ENCODE results near the gene STARD4.

STARD4 gene, protein sequence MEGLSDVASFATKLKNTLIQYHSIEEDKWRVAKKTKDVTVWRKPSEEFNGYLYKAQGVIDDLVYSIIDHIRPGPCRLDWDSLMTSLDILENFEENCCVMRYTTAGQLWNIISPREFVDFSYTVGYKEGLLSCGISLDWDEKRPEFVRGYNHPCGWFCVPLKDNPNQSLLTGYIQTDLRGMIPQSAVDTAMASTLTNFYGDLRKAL

DNA sequence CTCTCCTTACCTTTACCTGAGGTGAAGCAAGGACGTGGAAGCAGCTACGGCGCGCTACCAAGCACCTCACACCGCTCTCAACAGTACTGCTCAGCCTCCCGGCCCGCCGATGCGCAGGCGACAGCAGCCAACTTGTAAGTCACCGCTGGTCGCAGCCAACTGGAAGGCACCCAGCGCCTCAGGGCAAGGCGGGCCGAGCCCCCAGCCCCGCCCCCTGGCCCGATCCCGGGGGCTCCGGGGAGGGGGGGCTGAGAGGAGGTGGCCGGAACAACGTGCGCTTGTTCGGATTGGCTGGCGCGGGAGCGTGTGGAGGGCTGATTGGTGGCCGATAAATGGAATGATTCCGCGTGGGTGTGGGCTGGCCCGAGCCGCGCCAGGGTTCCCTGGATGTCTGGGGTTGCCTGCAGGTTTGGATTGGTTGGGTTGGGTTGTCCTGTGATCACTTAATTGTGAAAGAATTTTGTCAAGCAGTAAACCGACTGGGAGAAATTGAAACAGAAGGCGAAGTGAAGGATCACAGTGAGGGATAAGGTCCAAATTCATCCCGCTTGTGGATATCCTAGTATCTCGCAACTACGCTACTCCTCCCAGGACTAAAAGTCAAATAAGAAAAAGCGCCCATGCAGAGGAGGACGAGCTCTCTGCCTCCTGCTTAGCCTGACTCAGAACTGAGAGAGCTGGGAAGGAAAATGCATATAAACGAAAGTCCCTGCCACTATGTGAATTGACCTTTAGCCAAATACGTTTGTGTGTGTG lies at the start of gene STARD4:
Gene STARD4 (minus strand): TSS at position 161 of the 756 bp plus-strand sequence. CDS start 5,102 bp downstream, outside the sequence.
- peak; percentile 95 for DNase-seq

DNA sequence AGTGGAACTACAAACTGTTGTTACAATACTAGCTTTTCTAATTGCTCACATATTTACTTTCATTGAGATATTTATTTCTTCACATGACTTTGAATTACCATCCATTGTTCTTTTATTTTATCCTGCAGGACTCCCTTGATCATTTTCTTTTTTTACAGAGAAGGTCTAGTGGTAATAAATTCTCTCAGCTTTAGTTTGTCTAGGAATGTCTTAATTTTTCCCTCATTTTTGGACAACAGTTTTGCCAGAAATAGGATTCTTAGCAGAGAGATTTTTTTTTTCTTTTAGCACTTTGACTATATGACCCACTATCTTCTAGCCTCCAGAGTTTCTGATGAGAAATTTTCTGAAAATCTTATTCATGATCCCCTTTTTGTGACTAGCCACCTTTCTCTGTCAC lies 47.3 kb upstream of the STARD4 start:
- no peak for DNase-seq

DNA sequence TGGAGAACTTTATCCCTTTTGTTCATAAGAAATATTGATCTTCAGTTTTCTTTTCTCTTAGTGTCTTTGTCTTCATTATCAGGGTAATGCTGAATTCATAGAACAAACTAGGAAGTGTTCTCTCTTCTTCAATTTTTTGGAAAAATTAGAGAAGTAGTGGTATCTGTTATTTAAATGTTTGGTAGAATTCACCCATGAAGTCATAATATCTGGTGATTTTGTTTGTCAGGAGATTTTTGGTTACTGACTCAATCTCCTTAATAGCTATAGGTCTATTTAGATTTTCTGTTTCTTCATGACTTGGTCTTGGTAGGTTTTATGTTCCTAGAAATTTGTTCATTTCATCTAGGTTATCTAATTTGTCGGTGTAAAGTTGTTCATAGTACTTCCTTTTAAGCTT lies 45.4 kb upstream of the STARD4 start:
- DNase-seq, result no peak

DNA sequence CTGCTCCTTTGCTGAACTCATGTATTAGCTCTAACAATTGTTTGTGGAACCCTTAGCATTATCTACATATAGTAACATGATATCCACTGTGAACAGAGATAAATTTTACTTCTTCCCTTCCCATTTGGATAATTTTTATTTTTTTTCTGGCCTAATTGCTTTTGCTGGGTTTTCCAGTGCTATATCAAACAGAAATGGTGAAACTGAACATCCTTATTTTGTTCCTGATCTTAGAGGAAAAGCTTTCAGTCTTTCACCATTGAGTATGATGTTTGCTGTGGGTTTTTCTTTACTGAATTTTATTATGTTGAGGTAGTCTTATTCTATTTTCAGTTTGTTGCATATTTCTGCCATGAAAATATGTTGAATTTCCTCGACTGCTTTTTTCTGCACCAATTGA lies 44.8 kb upstream of the STARD4 start:
- DNase-seq, result no peak

DNA sequence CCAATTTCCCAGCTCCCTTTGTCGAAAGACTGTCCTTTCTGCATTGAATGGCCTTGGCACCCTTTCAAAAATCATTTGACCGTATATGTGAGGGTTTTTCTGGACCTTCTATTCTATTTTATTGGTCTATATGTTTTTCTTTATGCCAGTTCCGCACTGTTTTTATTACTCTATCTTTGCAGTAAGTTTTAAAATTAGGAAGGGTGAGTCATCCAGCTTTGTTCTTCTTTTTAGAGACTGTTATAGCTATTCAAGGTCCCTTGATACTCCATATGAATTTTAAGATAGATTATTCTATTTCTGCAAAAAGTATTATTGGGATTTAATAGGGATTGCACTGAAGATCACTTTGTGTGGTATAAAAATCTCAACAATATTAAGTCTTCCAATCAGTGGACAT lies 44.2 kb upstream of the STARD4 start:
- DNase-seq, result no peak

DNA sequence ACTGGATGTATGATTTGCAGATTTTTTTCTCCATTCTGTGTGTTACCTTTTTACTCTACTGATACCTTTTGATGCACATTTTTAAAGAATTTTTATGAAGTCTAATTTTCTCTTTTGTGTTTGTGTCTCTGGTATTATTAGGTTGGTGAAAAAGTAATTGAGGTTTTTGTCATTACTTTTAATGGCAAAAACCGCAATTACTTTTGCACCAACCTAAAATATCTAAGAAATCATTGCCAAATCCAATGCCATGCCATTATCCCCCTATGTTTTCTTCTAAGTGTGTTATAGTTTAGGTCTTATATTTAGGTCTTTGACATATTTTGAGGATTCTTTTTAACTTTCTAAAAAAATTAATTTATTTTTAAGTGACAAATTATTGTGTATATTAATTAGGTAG lies 43.4 kb upstream of the STARD4 start:
- DNase-seq, result no peak

DNA sequence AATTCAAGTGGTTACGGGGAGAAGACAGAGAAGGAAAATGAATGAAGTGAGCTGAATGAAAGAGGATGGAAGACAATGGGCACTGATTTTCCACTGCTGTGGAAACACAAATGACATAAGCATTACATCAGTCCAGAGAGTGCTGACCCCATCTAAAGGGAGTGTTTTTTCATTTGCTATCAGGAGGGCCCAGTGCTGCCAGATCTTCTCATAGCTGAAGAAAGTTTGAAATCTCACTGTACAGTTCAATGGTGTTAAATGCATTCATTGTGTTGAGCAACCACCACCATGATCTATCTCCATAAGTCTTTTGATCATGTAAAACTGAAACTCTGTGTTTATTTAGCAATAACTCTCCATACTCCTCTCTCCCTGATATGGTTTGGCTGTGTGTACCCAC lies 41.5 kb upstream of the STARD4 start:
- DNase-seq, result no peak

DNA sequence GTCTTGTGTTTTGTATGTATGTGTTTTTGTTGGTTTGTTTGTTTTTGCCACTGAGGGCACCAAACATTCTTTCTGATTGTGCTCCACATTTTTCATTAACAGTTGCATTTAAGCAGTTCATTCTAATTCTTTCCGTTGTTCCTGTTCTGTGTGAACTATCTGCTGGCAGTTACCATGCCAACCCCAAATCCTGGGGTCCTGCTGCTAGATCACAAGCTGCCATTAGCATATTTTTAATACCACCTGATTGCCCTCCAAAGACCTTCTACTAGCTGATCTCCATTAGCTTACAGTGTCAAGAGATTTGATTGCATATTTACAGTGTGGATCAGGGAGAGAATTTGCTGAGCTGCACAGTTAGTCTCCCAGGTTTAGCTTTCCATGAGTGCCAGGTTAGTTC lies 40.6 kb upstream of the STARD4 start:
- no peak for DNase-seq

DNA sequence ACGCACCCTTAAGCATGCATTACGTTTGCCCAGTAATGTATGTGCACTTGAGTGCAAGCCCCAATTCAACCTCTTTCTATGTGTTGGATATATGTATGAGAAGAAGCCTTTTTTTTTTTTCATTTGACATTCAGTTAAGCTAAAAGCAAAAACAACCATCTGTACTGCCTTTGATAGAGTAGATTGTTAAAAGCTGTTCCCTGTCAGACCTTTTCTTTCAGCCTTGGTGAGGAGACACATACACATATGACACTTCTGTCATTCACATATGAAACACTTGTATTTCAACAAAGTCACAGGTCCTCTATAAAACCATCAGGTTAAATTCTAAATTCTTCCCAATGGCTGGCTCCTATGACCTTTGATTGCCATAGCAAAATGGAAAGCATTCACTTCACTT lies 40.2 kb upstream of the STARD4 start:
- DNase-seq, result no peak

DNA sequence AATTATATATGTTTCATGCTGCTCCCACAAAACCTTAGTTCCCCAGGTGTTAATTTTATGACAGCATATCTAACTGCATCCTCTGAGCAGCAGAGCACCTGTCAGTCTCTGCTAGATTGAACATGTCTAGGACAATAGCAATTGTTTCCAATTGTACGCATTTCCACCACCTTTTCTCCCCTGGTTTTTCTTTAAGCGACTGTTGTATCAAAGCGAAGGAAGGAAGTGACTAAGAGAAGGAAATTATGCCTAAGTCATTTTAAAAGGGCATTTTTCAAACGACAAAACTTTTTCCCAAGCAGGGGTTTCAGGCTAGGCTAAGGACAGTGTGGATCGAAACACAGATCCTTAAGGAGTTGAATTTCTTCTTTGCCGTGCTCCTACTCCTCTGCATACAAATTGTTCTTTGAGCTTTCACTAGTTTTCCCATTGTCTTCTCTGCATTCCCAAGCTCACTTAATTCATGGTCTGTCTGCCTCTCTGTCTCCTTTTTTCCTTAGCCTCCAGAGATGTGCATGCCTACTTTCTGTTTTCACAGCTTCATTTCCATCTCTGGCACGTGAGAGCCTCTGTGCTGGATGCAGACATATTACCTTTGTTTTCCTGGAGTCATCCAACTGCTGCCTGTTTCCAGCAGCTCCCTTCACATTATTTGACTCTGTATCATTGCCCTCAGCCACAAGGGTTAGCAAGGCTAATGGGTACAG lies 39.4 kb upstream of the STARD4 start:
- DNase-seq, result no peak

DNA sequence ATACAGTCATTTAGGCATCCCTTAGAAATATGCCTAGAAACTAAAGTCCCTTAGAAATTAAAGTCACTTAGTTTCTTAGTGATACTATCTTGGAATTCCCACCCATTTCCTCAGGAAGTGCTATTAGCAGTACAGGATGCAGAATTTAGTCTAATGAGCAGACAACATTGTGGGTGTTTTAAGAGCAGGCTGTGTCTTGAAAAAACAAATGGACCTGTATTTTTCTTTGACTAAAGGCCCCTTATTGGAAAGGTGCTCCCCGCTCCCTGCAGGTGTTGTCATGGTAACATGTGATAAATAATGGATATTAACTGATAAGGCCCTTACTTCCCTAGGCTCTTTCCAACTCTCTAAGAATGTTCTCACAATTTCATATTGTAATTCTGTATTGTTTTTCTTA lies 38.8 kb upstream of the STARD4 start:
- DNase-seq, result no peak

DNA sequence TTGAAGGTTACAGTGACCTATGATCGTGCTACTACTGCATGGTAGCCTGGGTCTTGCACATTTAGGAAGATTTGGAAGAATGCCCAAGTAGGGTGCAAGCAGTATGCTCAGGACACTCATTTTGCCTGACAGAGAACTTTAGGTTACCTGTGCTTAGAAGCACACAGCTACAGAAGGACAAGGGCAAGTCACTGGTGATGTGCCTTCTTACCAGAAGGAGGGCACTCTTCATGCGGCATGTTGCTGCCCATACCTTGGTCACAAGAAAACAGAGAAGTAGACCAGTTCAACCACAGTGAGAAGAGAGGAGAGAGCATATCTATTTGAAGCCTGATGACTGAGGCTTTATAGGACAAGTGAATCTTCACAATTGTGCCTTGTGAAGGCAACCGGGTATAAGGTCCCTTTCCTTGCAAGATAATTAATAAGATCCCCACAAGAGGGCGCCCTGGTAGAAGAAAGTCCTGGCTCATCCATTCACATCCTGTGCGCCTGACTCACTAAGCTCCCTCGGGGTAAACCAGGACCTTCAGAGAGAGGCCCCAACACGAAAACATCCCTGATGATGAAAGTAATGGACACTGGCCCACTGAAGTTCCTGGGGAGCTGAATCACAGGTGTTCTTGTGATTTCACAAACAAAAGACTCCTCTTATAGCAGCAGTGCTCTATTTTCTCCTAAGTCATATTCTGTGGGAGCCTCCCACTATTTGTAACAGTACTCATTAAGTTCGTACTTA lies 38.1 kb upstream of the STARD4 start:
- peak; percentile 75 for DNase-seq

DNA sequence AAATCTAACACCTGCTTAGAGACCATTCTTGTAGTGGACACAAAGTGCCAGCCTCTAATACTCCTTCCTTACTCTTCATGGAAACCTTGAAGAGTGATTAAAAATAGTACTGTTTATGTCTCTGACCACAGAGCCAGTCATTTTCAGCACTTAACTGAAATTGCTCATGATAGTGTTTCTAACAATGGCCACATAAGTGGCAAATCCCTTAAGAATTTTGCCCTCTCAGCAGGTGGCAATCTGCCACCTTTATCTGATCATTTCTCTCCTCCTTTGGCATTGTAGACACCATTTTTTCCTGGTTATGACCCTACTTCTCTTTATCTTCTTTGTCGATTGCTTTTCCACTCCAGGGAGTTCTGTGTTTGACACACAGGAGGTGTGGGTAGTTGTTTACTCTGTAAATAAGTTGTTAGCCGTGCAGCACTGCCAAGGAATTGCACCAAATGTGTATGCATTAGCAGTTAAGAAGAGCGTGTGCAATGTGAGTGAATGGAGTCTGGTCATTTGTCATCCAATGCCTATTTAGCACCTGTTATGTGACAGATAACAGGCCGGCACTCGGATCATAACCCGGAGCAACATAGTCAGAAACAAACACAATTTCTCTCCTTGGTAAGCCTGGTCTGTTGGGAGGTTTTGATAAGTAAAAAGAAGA lies 36.8 kb upstream of the STARD4 start:
- no peak for DNase-seq

DNA sequence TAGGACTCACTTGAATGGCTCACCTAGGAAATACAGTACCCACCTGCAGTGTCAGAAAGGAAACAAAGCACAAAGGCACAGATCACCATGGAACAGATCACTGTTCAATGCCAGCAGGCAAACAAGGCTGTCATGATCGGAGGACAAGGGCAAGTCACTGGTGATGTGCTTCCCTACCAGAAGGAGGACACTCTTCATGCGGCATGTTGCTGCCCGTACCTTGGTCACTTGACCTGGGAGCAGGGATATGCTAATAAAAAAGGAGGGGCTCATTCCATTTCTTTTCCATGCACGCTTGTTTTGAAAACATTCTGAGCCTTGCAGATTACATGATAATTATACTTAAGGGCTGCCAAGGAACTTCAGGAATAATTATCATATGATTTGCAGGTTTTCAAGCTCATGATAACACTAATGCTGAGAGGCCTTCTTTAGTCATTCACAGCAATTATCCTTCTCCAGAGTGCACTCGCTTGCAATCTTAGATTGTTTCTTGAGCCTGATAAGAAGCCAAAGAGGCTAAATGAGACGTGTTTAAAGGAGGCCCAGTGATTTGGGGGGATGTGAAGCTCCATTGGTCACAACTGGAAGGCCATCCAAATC lies 36.1 kb upstream of the STARD4 start:
- DNase-seq, result no peak

DNA sequence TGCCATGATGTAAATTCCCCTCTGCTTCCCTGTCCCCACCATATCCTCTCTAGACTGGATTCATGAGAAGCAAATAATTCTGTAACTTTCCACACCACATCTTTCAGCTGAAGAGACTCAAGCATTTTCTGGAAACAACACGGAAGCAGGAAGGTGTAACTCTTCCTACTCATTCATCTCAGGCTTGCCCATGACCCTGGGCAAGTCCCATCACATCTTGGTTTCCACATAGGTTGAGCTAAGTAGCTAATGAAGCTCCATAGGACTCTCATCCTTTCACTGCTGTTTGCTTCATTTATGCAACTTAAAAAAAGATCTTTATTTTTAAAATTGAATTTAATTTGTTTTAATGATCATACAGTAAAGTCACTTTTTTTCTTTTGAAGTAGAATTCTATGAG lies 32.7 kb upstream of the STARD4 start:
- DNase-seq, result no peak

DNA sequence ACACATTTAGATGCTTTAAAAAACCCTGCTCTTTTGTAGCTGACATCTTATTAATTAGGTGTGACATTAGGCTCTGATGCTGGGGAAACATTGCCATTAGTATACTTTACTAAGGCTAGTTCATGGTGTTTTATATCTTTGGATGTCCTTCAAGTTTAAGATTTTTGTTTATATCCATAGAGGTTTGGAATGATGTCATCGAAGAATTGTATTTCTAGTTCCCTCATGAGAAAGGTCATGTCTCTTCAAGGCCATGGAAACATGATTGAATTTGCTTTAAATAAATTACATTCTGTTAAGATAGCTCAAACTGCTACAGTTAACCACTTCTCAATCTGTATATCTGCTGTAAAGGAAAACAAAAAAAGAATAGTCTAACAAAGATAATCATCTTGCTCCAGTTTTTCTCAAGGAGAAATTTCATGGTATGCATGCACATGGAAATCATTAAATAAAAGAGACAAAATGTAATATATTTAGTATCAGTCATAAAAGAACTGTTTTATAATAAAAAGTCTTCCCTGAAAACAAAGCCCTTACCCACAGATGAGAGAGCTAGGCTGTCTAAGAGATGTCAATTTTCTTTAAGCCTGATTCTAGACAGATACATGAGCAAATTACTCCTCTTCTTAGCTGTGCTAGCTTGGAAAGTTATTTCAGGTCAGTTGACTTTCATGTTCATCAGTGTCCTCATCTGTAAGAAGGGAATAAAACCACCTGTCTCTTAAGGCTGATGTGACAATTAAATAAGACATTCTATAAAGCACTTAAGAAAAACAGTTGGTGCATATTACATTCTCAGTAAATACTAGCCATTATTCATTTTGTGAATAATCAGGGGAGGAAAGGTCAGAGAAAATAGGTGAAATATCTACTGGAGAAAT lies 25.0 kb upstream of the STARD4 start:
- no peak for DNase-seq

DNA sequence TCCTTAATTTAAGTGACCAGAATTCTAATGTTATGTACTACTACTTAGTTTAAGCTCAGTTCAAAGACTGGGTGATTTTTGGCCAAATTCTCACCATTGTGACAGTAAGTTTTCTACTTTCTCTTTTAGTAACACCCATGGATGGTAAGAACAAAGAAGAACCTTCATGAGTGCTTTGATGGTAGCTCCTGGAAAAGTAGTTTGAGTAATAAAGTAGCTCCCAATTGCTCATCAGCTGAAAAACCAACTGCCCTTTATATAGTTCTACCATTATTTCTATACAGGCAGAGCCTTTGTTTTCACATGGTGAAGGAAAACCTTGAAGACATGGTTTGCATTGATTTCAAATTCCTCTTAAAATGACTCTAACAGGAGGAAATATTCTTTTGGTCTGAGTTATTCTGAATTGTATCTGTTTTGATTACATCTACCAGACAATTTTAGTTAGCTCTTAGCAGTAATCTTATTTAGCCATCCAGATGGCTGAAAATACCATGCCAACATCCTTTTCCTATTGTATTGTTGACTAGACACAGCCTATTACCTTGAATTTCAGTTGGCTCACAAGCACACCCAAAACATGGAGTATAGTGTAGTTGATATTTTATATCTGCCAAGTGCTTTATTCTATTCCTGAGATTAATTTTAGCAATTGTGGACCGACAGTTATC lies 23.7 kb upstream of the STARD4 start:
- no peak for DNase-seq

DNA sequence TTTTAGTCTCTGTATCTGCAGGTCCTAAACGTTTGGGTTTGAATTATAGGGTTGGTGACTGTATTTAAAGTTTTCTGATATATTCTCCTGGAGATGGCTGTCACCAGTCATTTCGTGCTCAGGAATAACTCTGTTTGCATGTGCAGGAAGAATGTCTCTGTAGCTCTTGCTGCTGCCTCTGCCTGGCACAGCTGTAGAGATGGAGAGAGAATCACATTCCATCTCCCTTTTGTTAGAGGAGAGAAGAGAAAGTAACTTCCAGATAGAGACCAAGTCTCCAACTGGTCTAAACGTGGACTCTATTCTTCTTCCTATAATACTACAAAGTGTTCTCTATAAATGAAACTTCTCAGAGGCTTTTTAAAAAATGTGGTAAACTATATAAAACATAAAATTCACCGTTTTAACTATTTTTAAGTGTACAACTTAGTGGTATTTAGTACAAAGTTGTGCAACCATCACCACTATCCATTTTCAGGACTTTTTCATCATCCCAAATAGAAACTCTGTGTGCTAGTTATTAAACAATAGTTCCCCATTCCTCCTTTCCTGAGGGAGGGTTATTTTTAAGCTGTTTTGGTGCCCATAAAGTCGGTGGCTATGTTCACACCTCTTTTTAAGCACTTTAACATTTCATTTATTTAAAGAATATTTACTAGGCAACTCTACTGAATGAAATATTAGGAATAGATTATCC lies 20.7 kb upstream of the STARD4 start:
- DNase-seq, result no peak

DNA sequence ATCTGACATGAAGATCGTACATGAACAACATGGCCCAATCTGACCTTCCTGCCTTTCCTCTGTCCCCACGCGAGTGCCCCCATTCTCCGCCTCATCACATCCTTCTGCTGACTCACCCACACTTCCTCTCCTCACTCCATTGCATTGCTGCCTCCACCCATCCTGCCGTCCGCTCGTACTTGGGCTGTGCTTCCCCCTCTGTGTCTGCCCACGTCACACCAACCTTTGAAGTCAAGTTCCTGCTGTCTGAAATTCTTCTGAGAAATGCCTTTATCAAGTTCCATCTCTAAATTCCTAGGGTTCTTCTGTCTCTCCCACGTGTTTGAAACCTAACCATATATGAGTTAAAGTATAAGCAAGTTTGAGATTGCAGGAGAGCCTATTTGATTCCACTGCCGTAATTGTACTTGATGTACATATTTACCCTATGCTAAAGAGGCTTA lies 18.0 kb upstream of the STARD4 start:
- DNase-seq, result peak; percentile 91

DNA sequence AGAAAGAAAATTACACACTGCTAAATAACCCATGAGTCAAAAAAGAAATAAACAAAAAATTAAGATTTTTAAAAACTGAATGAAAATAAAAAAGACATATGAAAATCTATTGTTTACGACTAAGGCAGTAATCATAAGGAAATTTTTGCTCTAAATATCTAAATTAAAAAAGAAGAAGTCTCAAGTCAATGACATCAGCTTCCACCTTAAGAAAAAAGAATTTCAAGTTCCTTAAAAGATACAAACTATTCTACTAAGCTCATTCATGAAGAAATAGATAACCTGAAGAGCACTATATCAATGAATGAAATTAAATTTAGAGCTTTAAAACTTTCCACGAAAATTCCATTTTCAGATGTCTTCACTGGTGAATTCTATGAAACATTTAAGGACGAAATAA lies 15.7 kb upstream of the STARD4 start:
- DNase-seq, result no peak

Measured in CD4-positive, alpha-beta T cell treated with Interleukin-21 for 1 hour (primary cell).